Germinal center (tissue), 1 donor: Measurements from ENCODE around the gene TSPAN12.

Experiments
- DNase-seq: peaks from one replicate; pipeline ENCODE4 v3.0.0; 2012; ENCODE audit warnings: mixed read lengths, low spot score

Gene TSPAN12

GRCh38 chr7:120743128-120743527 lies 114.8 kb downstream of the TSPAN12 start:
- DNase-seq = no peak

- no peak for DNase-seq
Measured at GRCh38 chr7:120742372-120742771, 115.6 kb downstream of the TSPAN12 start.

GRCh38 chr7:120741371-120742042 lies 116.4 kb downstream of the TSPAN12 start:
- DNase-seq = no peak

- DNase-seq = no peak
Measured at GRCh38 chr7:120740348-120740747, 117.6 kb downstream of the TSPAN12 start.

- no peak for DNase-seq
Measured at GRCh38 chr7:120738816-120739215, 119.1 kb downstream of the TSPAN12 start.
